Lower leg skin (tissue), 3 donors: ENCODE results near the gene FMOD.

Source experiments
- POLR2A ChIP-seq, 2 donors: fragments of 450-650 bp; IDR thresholded peaks; one replicate each; pipeline ENCODE4 v1.6.1; 2016 to 2017; ENCODE audit warnings: antibody characterized with exemption in 2 of 2, mild to moderate bottlenecking in 1 of 2, moderate library complexity in 1 of 2
- TF ChIP-seq, protein P1 (sequence below), 3 donors: fragments of 450-650 bp; IDR thresholded peaks; one replicate each; pipeline ENCODE4 v1.5.1; 2016; ENCODE audit warnings: antibody characterized with exemption in 3 of 3, mild to moderate bottlenecking in 3 of 3, moderate library complexity in 2 of 3

GRCh38 chr1:203311368-203312301 lies 39.3 kb downstream of the FMOD start:
- TF ChIP-seq, protein P1, sequence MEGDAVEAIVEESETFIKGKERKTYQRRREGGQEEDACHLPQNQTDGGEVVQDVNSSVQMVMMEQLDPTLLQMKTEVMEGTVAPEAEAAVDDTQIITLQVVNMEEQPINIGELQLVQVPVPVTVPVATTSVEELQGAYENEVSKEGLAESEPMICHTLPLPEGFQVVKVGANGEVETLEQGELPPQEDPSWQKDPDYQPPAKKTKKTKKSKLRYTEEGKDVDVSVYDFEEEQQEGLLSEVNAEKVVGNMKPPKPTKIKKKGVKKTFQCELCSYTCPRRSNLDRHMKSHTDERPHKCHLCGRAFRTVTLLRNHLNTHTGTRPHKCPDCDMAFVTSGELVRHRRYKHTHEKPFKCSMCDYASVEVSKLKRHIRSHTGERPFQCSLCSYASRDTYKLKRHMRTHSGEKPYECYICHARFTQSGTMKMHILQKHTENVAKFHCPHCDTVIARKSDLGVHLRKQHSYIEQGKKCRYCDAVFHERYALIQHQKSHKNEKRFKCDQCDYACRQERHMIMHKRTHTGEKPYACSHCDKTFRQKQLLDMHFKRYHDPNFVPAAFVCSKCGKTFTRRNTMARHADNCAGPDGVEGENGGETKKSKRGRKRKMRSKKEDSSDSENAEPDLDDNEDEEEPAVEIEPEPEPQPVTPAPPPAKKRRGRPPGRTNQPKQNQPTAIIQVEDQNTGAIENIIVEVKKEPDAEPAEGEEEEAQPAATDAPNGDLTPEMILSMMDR (IDR thresholded peaks at IDR 0.05) = no peak
- TF ChIP-seq POLR2A (IDR thresholded peaks at IDR 0.05) = no peak
